Right cardiac atrium (tissue), 5 donors: Measurements from ENCODE around the gene HSPBP1. TPM values are rescaled to one million over a fixed set of nuclear protein-coding genes. Genes with fewer than 3 reads are reported as not detected.

ENCODE experiments used
- ATAC-seq, 2 donors: fragments of 200-7000 bp; cut with Tn5 transposase; one replicate each; pipeline versions ENCODE4 v1.8.0 to v1.9.1; 2020; ENCODE audit warnings: moderate library complexity in 2 of 2, mild to moderate bottlenecking in 1 of 2
- DNase-seq, 3 donors: peaks; one replicate each; pipeline ENCODE4 v3.0.0-alpha.2; 2020
- H3K27ac ChIP-seq: one replicate; pipeline ENCODE4 v1.5.1; 2013; ENCODE audit warnings: mild to moderate bottlenecking, low read length, control low read depth, moderate library complexity
- H3K27me3 ChIP-seq: one replicate; pipeline ENCODE4 v1.6.1; 2013; ENCODE audit not compliant: control insufficient read depth, insufficient read depth
- H3K4me1 ChIP-seq: one replicate; pipeline ENCODE4 v1.6.1; 2013; ENCODE audit warnings: low read length; ENCODE audit not compliant: control insufficient read depth, insufficient read depth
- H3K4me3 ChIP-seq: one replicate; pipeline ENCODE4 v1.5.1; 2013; ENCODE audit warnings: low read length, control low read depth
- H3K9me3 ChIP-seq: one replicate; pipeline ENCODE4 v1.6.1; 2013; ENCODE audit warnings: low read length; ENCODE audit not compliant: control insufficient read depth
- WGBS: extraction: QIAGEN DNeasy Blood & Tissue Kit; methylation state at CpG from one replicate; pipeline ENCODE4 v1.1.7; 2013; 5-methylcytosine and 5-hydroxymethylcytosine counted together
- intact Hi-C, 4 donors: fragments of 100-400 bp; cut with DNase I; formaldehyde crosslinking; loops; one replicate each; pipeline versions ENCODE4 v1.11.0 to v1.14.0; 2022 to 2023
- polyA plus RNA-seq: library from polyadenylated mRNA; stranded (reverse); fragments of 200-250 nt; gene quantifications from one replicate; pipeline ENCODE4 v1.2.3, GENCODE V29; 2013
- total RNA-seq, 4 donors: library from RNA; stranded (reverse); fragmentation: NEBNext Ultra II Directional; extraction: Animal tissue kit (Norgen Biotek cat#: 25700); gene quantifications; one replicate each; pipeline ENCODE4 v1.2.1, GENCODE V29; 2021
- donor health status: healthy with polysubstance abuse.
- donor health status: DM: no; HTN: yes; CAD: no.
- donor health status: DM: no; HTN: no; CAD: no.
- donor health status: DM: no; HTN: yes; CAD: no; lungs with severe emphysema.
- donor health status: DM: yes; HTN: yes; CAD: no.

Gene HSPBP1
- total and polyA plus RNA-seq, 5 donors = 27.7 to 48.0 (median 33.4) TPM

- Histone ChIP-seq H3K4me3 (no peak overlapping the region), H3K27ac (no peak overlapping the region), H3K27me3 (no peaks in the 10 kb centered on the region), H3K4me1 (no peaks in the 10 kb centered on the region), H3K9me3 (no peaks in the 10 kb centered on the region)
- intact Hi-C loops = no loop called here
- DNase-seq (peak in 1 of 3 donors; percentile 66), ATAC-seq (no peak)
- 84% methylated on average over 21 of the region's 21 CpGs for WGBS
These were observed 7.6 kb upstream of the HSPBP1 start for GRCh38 chr19:55287361-55288079.

GRCh38 chr19:55285229-55285890, 5.5 kb upstream of the HSPBP1 start:
- peak in 1 of 2 donors; percentile 43 for ATAC-seq
- no peaks in the 10 kb centered on the region for H3K4me1 ChIP-seq
- H3K9me3 ChIP-seq = no peaks in the 10 kb centered on the region
- intact Hi-C loops = no loop called here
- H3K4me3 ChIP-seq = no peak overlapping the region
- WGBS = 24% methylated on average over 18 of the region's 18 CpGs
- no peaks in the 10 kb centered on the region for H3K27me3 ChIP-seq
- H3K27ac ChIP-seq = peak overlapping the region; percentile 13
- no peak for DNase-seq

GRCh38 chr19:55284405-55285058, 4.6 kb upstream of the HSPBP1 start:
- Histone ChIP-seq H3K4me3 (peak overlapping the region; percentile 87), H3K27ac (no peak overlapping the region), H3K4me1 (no peaks in the 10 kb centered on the region), H3K9me3 (no peaks in the 10 kb centered on the region), H3K27me3 (no peaks in the 10 kb centered on the region)
- DNase-seq = no peak
- ATAC-seq = no peak
- 18% methylated on average over 16 of the region's 16 CpGs for WGBS
- intact Hi-C loops = no loop called here

GRCh38 chr19:55283548-55284377, 3.9 kb upstream of the HSPBP1 start, which contains the start of gene BRSK1:
Gene BRSK1 (plus strand): TSS chr19:55283997. CDS start chr19:55284443, 446 bp downstream.
- peak; percentile 72 to 86 (median 83) for DNase-seq
- Histone ChIP-seq H3K4me3 (peak within 1 kb of the TSS; percentile 87), H3K27me3 (no peaks in the 10 kb centered on the region), H3K27ac (no peak within 1 kb of the TSS), H3K9me3 (no peaks in the 10 kb centered on the region), H3K4me1 (no peaks in the 10 kb centered on the region)
- peak in 1 of 2 donors; percentile 1 for ATAC-seq
- intact Hi-C loops = no loop called here
- WGBS = 6% methylated on average over 44 of the region's 44 CpGs

GRCh38 chr19:55279340-55279739, 570 bp downstream of the HSPBP1 start:
- Histone ChIP-seq H3K4me1 (no peaks in the 10 kb centered on the region), H3K27ac (peak overlapping the region; percentile 59), H3K9me3 (no peaks in the 10 kb centered on the region), H3K27me3 (no peaks in the 10 kb centered on the region), H3K4me3 (peak overlapping the region; percentile 56)
- no peak for DNase-seq
- no peak for ATAC-seq
- intact Hi-C loops = loop anchor here in 1 of 4 donors (2.0 kb wide), 1 partner anchor 21 kb away; the partner anchor contains the start of gene PPP6R1
- 13% methylated on average over 23 of the region's 23 CpGs for WGBS

GRCh38 chr19:55278391-55279135, 1.3 kb downstream of the HSPBP1 start:
- intact Hi-C loops = loop anchor here in 1 of 4 donors (2.0 kb wide), 1 partner anchor 20 kb away; the partner anchor contains the start of gene PPP6R1
- H3K4me3 ChIP-seq = no peak overlapping the region
- no peaks in the 10 kb centered on the region for H3K27me3 ChIP-seq
- 84% methylated on average over 13 of the region's 13 CpGs for WGBS
- ATAC-seq (no peak), DNase-seq (no peak)
- H3K27ac ChIP-seq = no peak overlapping the region
- no peaks in the 10 kb centered on the region for H3K4me1 ChIP-seq
- no peaks in the 10 kb centered on the region for H3K9me3 ChIP-seq

GRCh38 chr19:55277494-55277893, 2.4 kb downstream of the HSPBP1 start:
- Histone ChIP-seq H3K9me3 (no peaks in the 10 kb centered on the region), H3K27ac (no peak overlapping the region), H3K27me3 (no peaks in the 10 kb centered on the region), H3K4me3 (no peak overlapping the region), H3K4me1 (no peaks in the 10 kb centered on the region)
- DNase-seq (no peak), ATAC-seq (no peak)
- 87% methylated on average over 17 of the region's 17 CpGs for WGBS
- intact Hi-C loops = no loop called here

DNA sequence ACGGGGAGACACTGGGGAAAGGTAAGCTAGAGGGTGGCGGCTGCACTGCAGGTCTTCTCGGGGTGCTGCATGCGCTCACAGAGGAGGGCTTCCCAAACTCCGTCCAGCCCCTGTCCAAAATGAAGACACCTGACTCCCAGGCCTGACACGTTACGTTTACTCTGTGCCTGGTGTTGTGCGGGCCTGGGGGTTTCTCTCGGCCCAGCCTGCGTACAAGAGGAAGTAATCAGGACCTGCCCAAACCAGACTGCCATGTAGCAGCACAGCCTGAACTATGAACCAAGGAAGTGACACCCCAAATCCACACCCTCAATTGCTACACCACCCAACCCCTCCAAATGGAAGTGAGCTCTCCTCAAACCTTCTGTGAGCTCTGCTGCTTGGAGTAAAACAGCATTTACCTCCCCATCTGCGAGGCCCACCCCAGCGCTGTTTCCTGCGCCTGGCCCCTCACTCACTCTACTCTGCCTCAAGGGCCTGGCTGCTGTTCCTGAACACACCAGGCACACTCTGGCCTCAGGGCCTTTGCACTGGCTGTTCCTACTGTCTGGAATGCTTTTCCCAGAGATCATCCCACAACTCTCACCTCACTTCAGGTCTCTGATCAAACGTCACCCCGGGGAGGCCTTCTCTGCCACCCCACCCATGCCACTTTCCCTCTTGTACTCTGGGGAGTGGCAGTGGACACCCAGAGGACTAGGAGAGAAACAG, 3.0 kb downstream of the HSPBP1 start:
- H3K27ac ChIP-seq = no peak overlapping the region

GRCh38 chr19:55275851-55276719, 3.8 kb downstream of the HSPBP1 start:
- H3K4me1 ChIP-seq = no peaks in the 10 kb centered on the region
- intact Hi-C loops = no loop called here
- DNase-seq (no peak), ATAC-seq (no peak)
- H3K27ac ChIP-seq = no peak overlapping the region
- no peaks in the 10 kb centered on the region for H3K9me3 ChIP-seq
- no peak overlapping the region for H3K4me3 ChIP-seq
- WGBS = 77% methylated on average over 17 of the region's 17 CpGs
- H3K27me3 ChIP-seq = no peaks in the 10 kb centered on the region

More for the DNA sequence above, 3.0 kb downstream of the HSPBP1 start:
- intact Hi-C loops = no loop called here
- Histone ChIP-seq H3K4me3 (no peak overlapping the region), H3K27me3 (no peaks in the 10 kb centered on the region), H3K4me1 (no peaks in the 10 kb centered on the region), H3K9me3 (no peaks in the 10 kb centered on the region)
- DNase-seq (no peak), ATAC-seq (no peak)
- WGBS = 88% methylated on average over 15 of the region's 15 CpGs
